ENCODE measurements around the gene SLC35F2. TPM values are rescaled to one million over a fixed set of nuclear protein-coding genes. Genes with fewer than 3 reads are reported as not detected.

The SLC35F2 gene
- total and polyA plus RNA-seq, 2 of the 13 experiments (the other 11 are each of a cell fraction or from before 2014, with no cell fraction given): 5.8 to 20.3 TPM

DNA sequence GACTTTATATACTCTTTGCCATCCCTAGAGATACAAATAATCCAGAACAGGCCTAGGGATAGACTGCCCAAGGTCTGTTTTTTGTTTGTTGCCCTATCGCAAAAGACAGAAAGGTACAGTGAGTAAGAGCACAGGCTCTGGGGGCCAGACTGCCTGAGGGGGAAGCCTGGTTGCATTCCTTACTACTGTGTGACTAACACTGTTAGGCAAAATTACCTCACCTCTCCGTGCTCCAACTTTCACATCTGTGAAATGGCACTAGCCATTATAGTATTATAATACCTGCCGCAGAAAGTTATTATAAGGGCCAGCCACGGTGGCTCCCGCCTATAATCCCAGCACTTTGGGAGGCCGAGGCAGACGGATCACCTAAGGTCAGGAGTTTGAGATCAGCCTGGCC lies 14.5 kb downstream of the SLC35F2 start:
- 95% methylated on average over 7 of the region's 7 CpGs for WGBS (ENCODE audit: low lambda C conversion rate)
- in situ Hi-C loops (cut with HindIII; ENCODE audit: extremely low pct_ligation_motif_present, low pct_unique_long_range_greater_than_20kb) (no loop called here), intact Hi-C loops (cut with micrococcal nuclease; ENCODE audit: unreplicated experiment) (no loop called here)
- FAIRE-seq: no peak
- H3K27me3 ChIP-seq (ENCODE audit: control insufficient read depth in 1 of 2, insufficient read depth in 2 of 2, low read length in 2 of 2): no peaks in the 10 kb centered on the region
- no peaks in the 10 kb centered on the region for H3K9me3 ChIP-seq (ENCODE audit: low read length)
- CTCF ChIA-PET (ENCODE audit: low intra/inter-chr PET ratio, low total read pairs): no interaction called here
- no TSS peak for BruUV-seq (replicated peaks)
- no peak overlapping the region for H3K9ac ChIP-seq (ENCODE audit: insufficient read depth, low read depth, low read length)
- no peak overlapping the region for H3K4me3 ChIP-seq (replicated peaks in 1 of 3; ENCODE audit: insufficient read depth in 1 of 3, low read depth in 2 of 3, low read length in 3 of 3)
- POLR2A ChIA-PET: no interaction called here
- no peaks in the 10 kb centered on the region for H3K36me3 ChIP-seq (replicated peaks in 1 of 2; ENCODE audit: control insufficient read depth in 1 of 2, insufficient read depth in 2 of 2, low read length in 2 of 2)
- peaks cover 15% of the 10 kb centered on the region; the same call in 1 of the 2 replicates for H3K4me1 ChIP-seq (ENCODE audit: insufficient read depth, low read length)
- no peaks in the 10 kb centered on the region for H4K20me1 ChIP-seq (ENCODE audit: insufficient read depth, low read length)
- H2AFZ ChIP-seq (ENCODE audit: low read length): no peak overlapping the region
- H3K79me2 ChIP-seq (ENCODE audit: insufficient read depth, low read length): no peaks in the 10 kb centered on the region
- no peak overlapping the region for H3K27ac ChIP-seq (ENCODE audit: extremely low read length, insufficient read depth, low read length)
- no peak for ATAC-seq
- no peak overlapping the region for H3K4me2 ChIP-seq (ENCODE audit: low read depth, low read length)
- DNase-seq (ENCODE audit: low spot score): no peak
- TF ChIP-seq RFX3 (CRISPR knock-in tag; IDR thresholded peaks at IDR 0.05) (no peak), HINFP (CRISPR knock-in tag; IDR thresholded peaks at IDR 0.05; ENCODE audit: low read depth) (no peak), SALL2 (CRISPR knock-in tag; IDR thresholded peaks at IDR 0.05) (no peak), KLF12 (CRISPR knock-in tag; IDR thresholded peaks at IDR 0.05; ENCODE audit: borderline replicate concordance) (no peak), SAP130 (CRISPR knock-in tag; IDR thresholded peaks at IDR 0.05; ENCODE audit: low read depth) (no peak), DNMT1 (CRISPR knock-in tag; IDR thresholded peaks at IDR 0.05) (no peak), ZNF773 (CRISPR knock-in tag; IDR thresholded peaks at IDR 0.05; ENCODE audit: borderline replicate concordance) (no peak), SAFB2 (CRISPR knock-in tag; IDR thresholded peaks at IDR 0.05; ENCODE audit: borderline replicate concordance, low read depth) (no peak), HNF4G (IDR thresholded peaks at IDR 0.05; ENCODE audit: borderline replicate concordance, low read depth, low read length) (no peak), HNF4G (CRISPR knock-in tag; IDR thresholded peaks at IDR 0.05; ENCODE audit: borderline replicate concordance, low read depth) (no peak), ZBTB37 (CRISPR knock-in tag; IDR thresholded peaks at IDR 0.05) (no peak), ZSCAN30 (CRISPR knock-in tag; IDR thresholded peaks at IDR 0.05) (no peak), ZBTB39 (CRISPR knock-in tag; IDR thresholded peaks at IDR 0.05) (no peak)
- TF ChIP-seq, protein P1, sequence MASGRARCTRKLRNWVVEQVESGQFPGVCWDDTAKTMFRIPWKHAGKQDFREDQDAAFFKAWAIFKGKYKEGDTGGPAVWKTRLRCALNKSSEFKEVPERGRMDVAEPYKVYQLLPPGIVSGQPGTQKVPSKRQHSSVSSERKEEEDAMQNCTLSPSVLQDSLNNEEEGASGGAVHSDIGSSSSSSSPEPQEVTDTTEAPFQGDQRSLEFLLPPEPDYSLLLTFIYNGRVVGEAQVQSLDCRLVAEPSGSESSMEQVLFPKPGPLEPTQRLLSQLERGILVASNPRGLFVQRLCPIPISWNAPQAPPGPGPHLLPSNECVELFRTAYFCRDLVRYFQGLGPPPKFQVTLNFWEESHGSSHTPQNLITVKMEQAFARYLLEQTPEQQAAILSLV (CRISPR knock-in tag; IDR thresholded peaks at IDR 0.05; ENCODE audit: borderline replicate concordance): no peak
- TF ChIP-seq, protein P2, sequence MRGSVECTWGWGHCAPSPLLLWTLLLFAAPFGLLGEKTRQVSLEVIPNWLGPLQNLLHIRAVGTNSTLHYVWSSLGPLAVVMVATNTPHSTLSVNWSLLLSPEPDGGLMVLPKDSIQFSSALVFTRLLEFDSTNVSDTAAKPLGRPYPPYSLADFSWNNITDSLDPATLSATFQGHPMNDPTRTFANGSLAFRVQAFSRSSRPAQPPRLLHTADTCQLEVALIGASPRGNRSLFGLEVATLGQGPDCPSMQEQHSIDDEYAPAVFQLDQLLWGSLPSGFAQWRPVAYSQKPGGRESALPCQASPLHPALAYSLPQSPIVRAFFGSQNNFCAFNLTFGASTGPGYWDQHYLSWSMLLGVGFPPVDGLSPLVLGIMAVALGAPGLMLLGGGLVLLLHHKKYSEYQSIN (CRISPR knock-in tag; IDR thresholded peaks at IDR 0.05; ENCODE audit: borderline replicate concordance): no peak
- TF ChIP-seq, protein P3, sequence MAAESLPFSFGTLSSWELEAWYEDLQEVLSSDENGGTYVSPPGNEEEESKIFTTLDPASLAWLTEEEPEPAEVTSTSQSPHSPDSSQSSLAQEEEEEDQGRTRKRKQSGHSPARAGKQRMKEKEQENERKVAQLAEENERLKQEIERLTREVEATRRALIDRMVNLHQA (CRISPR knock-in tag; IDR thresholded peaks at IDR 0.05): no peak

Data from HepG2 (cell line).